GM12878 (cell line): Measurements from ENCODE around the gene PVRIG. TPM values are rescaled to one million over a fixed set of nuclear protein-coding genes. Genes with fewer than 3 reads are reported as not detected.
"Not testable (repeated sequence)": the region's sequence is repeated elsewhere in the genome, so short reads cannot be mapped to it uniquely, and the experiment has no call there.

ENCODE experiments used
- ATAC-seq: fragments of 200-7000 bp; cut with Tn5 transposase; 3 replicates; pipeline ENCODE4 v1.9.1; 2020; ENCODE audit warnings: mild to moderate bottlenecking, moderate library complexity
- BruUV-seq: library from RNA; stranded (reverse); fragments of 400-500 nt; replicated peaks from 2 replicates; lab custom pipeline; 2021; lab: Mats Ljungman, UMichigan
- CTCF ChIA-PET: fragments of 300-600 bp; sonication (Branson Sonifier 250); formaldehyde crosslinking; extraction: SDS; loops from one replicate; lab custom pipeline; 2021; ENCODE audit warnings: inconsistent platforms; lab: Yijun Ruan, JAX
- POLR2A ChIA-PET: fragments of 350-600 bp; formaldehyde crosslinking; extraction: SDS; loops from one replicate; lab custom pipeline; 2021; ENCODE audit warnings: inconsistent platforms; lab: Charles Lee
- RAD21 ChIA-PET: fragments of 300-600 bp; sonication (Branson Sonifier 250); formaldehyde crosslinking; loops from one replicate; lab custom pipeline; 2023; ENCODE audit warnings: antibody characterized with exemption; ENCODE audit not compliant: unreplicated experiment; lab: Charles Lee
- SMC1A ChIA-PET: fragments of 300-600 bp; sonication (Branson Sonifier 250); formaldehyde crosslinking; loops from one replicate; lab custom pipeline; 2023; ENCODE audit not compliant: unreplicated experiment, uncharacterized antibody; lab: Charles Lee
- DNase-seq: peaks from one replicate; pipeline ENCODE4 v3.0.0-alpha.2; 2011; ENCODE audit warnings: low read depth, low spot score
- FAIRE-seq: peaks from 3 replicates; lab custom pipeline; 2011; peaks lifted over from hg19 to GRCh38; lab: Jason Lieb, UNC
- H2AFZ ChIP-seq: 2 replicates; pipeline ENCODE4 v1.6.0; 2011; ENCODE audit warnings: low read depth, low read length, control low read depth; ENCODE audit not compliant: control insufficient read depth
- H3K27ac ChIP-seq: 2 replicates; pipeline ENCODE4 v1.5.1; 2011; ENCODE audit warnings: control low read depth; ENCODE audit not compliant: control insufficient read depth, insufficient read depth
- H3K27me3 ChIP-seq, 2 experiments: replicated peaks in 1 of 2; 2 replicates each; pipeline versions ENCODE4 v1.6.0 to v1.6.1; 2011; ENCODE audit warnings: low read length in 1 of 2; ENCODE audit not compliant: control insufficient read depth in 2 of 2, insufficient read depth in 2 of 2
- H3K36me3 ChIP-seq, 2 experiments: 2 replicates each; pipeline ENCODE4 v1.5.1; 2011; ENCODE audit warnings: low read length in 1 of 2; ENCODE audit not compliant: control insufficient read depth in 2 of 2, insufficient read depth in 2 of 2
- H3K4me1 ChIP-seq: 2 replicates; pipeline ENCODE4 v1.6.1; 2011; ENCODE audit warnings: mild to moderate bottlenecking, low read length, moderate library complexity, mixed read lengths; ENCODE audit not compliant: control insufficient read depth, insufficient read depth
- H3K4me2 ChIP-seq: 2 replicates; pipeline ENCODE4 v1.6.0; 2011; ENCODE audit warnings: control low read depth; ENCODE audit not compliant: control insufficient read depth, insufficient read depth
- H3K4me3 ChIP-seq: fragments of 200-600 bp; sonication (generic); 2 replicates; pipeline ENCODE4 v1.5.1; 2016
- H3K79me2 ChIP-seq: 2 replicates; pipeline ENCODE4 v1.6.0; 2011; ENCODE audit warnings: low read length; ENCODE audit not compliant: control insufficient read depth, insufficient read depth
- H3K9ac ChIP-seq: 2 replicates; pipeline ENCODE4 v1.8.0; 2011; ENCODE audit warnings: low read length, control low read depth, mixed read lengths; ENCODE audit not compliant: control insufficient read depth, insufficient read depth
- H3K9me3 ChIP-seq: replicated peaks from 3 replicates; pipeline ENCODE4 v1.5.1; 2011; ENCODE audit warnings: mild to moderate bottlenecking, low read length; ENCODE audit not compliant: control insufficient read depth, insufficient read depth
- H4K20me1 ChIP-seq: 2 replicates; pipeline ENCODE4 v1.6.0; 2011; ENCODE audit not compliant: control insufficient read depth, insufficient read depth
- MLLT1 ChIP-seq: fragments of 450-650 bp; IDR thresholded peaks from 2 replicates; pipeline ENCODE4 v1.6.1; 2016; ENCODE audit warnings: mild to moderate bottlenecking
- POLR2A ChIP-seq: IDR thresholded peaks from 2 replicates; pipeline ENCODE4 v1.6.1; 2011; ENCODE audit warnings: low read depth, mild to moderate bottlenecking, low read length
- SMAD5 ChIP-seq: IDR thresholded peaks from 2 replicates; pipeline ENCODE4 v1.6.1; 2016; ENCODE audit warnings: antibody characterized with exemption, low read depth
- WGBS: methylation state at CpG from one replicate; pipeline ENCODE4 v1.1.6; 2016; ENCODE audit warnings: low lambda C conversion rate; ENCODE audit not compliant: insufficient replicate concordance, insufficient coverage; ENCODE audit errors: missing lambda C conversion rate; 5-methylcytosine and 5-hydroxymethylcytosine counted together
- in situ Hi-C: fragments of 300-500 bp; cut with MboI; formaldehyde crosslinking; loops from 9 replicates; pipeline ENCODE4 v1.14.3; 2018; ENCODE audit warnings: mixed read lengths
- intact Hi-C: fragments of 100-400 bp; cut with micrococcal nuclease; formaldehyde crosslinking; loops from one replicate; pipeline ENCODE4 v1.14.2; 2022; ENCODE audit not compliant: unreplicated experiment
- polyA plus RNA-seq, 11 experiments: library from polyadenylated mRNA; depleted of rRNA in 4 of 11; unstranded in 6 of 11; stranded (reverse) in 5 of 11; fragments of >200 nt; fragmentation: Nextera tagmentation in 4 of 11; fragmentation: Illumina TruSeq in 1 of 11; extraction: Ambion mirVana in 4 of 11; extraction: Trizol in 1 of 11; gene quantifications; 1 replicate in 1 of 11; 2 replicates in 10 of 11; pipeline versions ENCODE4 v1.2.1 to v1.2.3, GENCODE V29; 2011 to 2016; ENCODE audit warnings: inconsistent platforms in 2 of 11, missing spikeins in 2 of 11, low read depth in 1 of 11
- total RNA-seq, 4 experiments: library from RNA; depleted of rRNA in 3 of 4; stranded (reverse); fragments of >200 nt in 3 of 4; fragmentation: Illumina TruSeq in 1 of 4; extraction: Trizol in 1 of 4; gene quantifications; 2 replicates each; pipeline versions ENCODE4 v1.2.1 to v1.2.3, GENCODE V29; 2013 to 2021

The PVRIG gene
- total and polyA plus RNA-seq, 10 of the 15 experiments (the other 5 are each of a cell fraction or from before 2014, with no cell fraction given), result 1.3 to 44.0 (median 17.9) TPM

- RAD21 ChIA-PET, result interaction anchor here (2.1 kb wide), 1 partner anchor 75 kb away, joined by 8 read pairs; the partner anchor contains the start of gene LAMTOR4
- H3K4me1 ChIP-seq, result peaks cover 30% of the 10 kb centered on the region
- in situ Hi-C loops, result not testable (repeated sequence)
These were observed 3.7 kb downstream of the PVRIG start for GRCh38 chr7:100223376-100223927.

GRCh38 chr7:100224891-100225290 lies 5.1 kb downstream of the PVRIG start:
- H3K27ac ChIP-seq, CTCF ChIA-PET: not testable (repeated sequence)

More at GRCh38 chr7:100223376-100223927, 3.7 kb downstream of the PVRIG start:
- H3K27ac ChIP-seq, H3K27me3 ChIP-seq, POLR2A ChIA-PET, H4K20me1 ChIP-seq, intact Hi-C loops, H3K4me3 ChIP-seq, FAIRE-seq: not testable (repeated sequence)
- CTCF ChIA-PET, result interaction anchor here (8.2 kb wide), 1 partner anchor 92 kb away, joined by 107 read pairs; no protein-coding TSS in a partner anchor
- Histone ChIP-seq H3K79me2 (peaks cover 53% of the 10 kb centered on the region), H3K4me2 (peak overlapping the region; percentile 54)
- TF ChIP-seq POLR2A (peak; percentile 61), SMAD5 (0 out of 2 replicates have a peak, but pooled peaks have one; percentile 32), MLLT1 (peak; percentile 64)
- TF ChIP-seq, all 136 proteins: peak for 3; not testable (repeated sequence) for 133
- BruUV-seq, H3K9ac ChIP-seq, DNase-seq, ATAC-seq, H3K9me3 ChIP-seq, H2AFZ ChIP-seq, H3K36me3 ChIP-seq: not testable (repeated sequence)
- 86% methylated on average over 17 of the region's 17 CpGs for WGBS
- SMC1A ChIA-PET, result interaction anchor here (1.2 kb wide), 1 partner anchor 13 kb away, joined by 4 read pairs; no protein-coding TSS in a partner anchor

More at GRCh38 chr7:100224891-100225290, 5.1 kb downstream of the PVRIG start:
- H3K27me3 ChIP-seq, ATAC-seq, FAIRE-seq, H3K9ac ChIP-seq, H2AFZ ChIP-seq, POLR2A ChIA-PET, in situ Hi-C loops, H4K20me1 ChIP-seq, RAD21 ChIA-PET, BruUV-seq, H3K36me3 ChIP-seq, H3K4me2 ChIP-seq, intact Hi-C loops, DNase-seq, SMC1A ChIA-PET, H3K9me3 ChIP-seq, H3K4me3 ChIP-seq: not testable (repeated sequence)
- peaks cover 40% of the 10 kb centered on the region for H3K79me2 ChIP-seq
- peaks cover 20% of the 10 kb centered on the region for H3K4me1 ChIP-seq
- 97% methylated on average over 6 of the region's 6 CpGs for WGBS
